Renal cortical epithelial cell (primary cell): Measurements from ENCODE around the gene HTR1A. TPM values are rescaled to one million over a fixed set of nuclear protein-coding genes. Genes with fewer than 3 reads are reported as not detected.
A peak's percentile ranks its signal among the peaks of the same experiment; 100 is the strongest.

Experiments used
- DNase-seq: peaks from one replicate; pipeline ENCODE4 v3.0.0-alpha.2; 2011; ENCODE audit warnings: low read depth
- total RNA-seq: library from RNA; depleted of rRNA; stranded (reverse); fragments of >200 nt; gene quantifications from 2 replicates; pipeline ENCODE4 v1.2.3, GENCODE V29; 2014

HTR1A gene
- 0.35 TPM in 1 of 2 replicates, not detected in the other for total RNA-seq

GRCh38 chr5:63962279-63962678 lies at the start of gene HTR1A:
Gene HTR1A (minus strand): TSS chr5:63962445. CDS start chr5:63961719, 726 bp downstream.
- DNase-seq: no peak

DNA sequence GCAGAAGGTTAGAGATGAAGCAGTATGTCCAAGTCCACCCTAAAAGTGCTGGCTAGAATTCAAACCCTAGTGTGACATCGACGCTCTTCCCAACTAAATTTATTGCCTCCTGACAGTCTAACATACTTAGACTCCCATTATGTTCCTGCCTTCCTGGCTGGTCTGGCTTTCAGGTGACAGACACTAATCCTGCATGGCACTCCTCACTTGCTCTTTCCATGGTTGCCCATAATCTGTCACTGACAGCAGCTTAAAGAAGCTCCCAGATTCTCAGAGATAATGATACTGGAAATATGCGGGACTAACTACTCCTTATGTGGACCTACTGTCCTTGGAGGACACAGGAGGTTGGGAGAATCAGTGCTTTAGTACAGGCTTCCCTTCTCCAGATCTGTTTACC lies 41.7 kb upstream of the HTR1A start:
- DNase-seq: no peak

DNA sequence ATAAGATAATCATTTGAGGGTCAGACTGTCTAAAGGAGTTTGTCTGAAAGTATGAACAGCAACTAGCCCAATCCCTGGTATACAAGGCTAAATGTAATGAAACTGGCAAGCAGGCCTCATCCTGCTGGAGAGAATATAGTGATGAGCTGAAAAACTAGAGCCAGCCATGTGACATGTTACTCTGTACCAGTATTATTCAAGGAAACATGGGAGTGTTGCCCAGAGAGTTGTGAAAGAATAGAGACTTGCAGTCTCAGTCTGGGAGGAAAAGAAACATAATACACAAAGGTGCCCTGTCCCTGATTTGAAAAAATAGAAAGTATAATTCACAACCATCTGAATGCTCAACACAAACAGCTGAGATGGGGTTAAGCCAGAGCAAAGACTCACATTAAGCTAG lies 37.9 kb upstream of the HTR1A start:
- no peak for DNase-seq

- DNase-seq: no peak
Measured at GRCh38 chr5:63987053-63987452, 24.8 kb upstream of the HTR1A start.

DNA sequence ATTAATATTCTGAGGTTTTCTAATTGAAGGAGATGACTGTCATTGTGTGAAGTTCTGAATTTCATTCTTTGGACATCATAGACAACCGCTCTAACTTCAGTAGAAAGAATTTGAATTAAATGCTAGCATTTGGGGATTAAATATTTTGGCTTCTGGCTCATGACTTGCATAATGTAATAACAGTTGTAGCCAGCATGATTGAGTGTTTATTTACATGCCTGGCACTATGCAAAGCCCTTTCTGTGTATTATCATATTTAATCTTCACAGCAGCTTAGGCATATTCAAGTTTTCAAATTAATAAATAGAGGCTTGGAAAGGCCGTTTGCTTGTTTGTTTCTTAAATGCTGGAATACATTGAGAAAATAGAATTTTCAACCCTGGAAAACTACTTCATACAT lies 19.6 kb upstream of the HTR1A start:
- no peak for DNase-seq

GRCh38 chr5:63963926-63964325 lies 1.7 kb upstream of the HTR1A start:
- no peak for DNase-seq

DNA sequence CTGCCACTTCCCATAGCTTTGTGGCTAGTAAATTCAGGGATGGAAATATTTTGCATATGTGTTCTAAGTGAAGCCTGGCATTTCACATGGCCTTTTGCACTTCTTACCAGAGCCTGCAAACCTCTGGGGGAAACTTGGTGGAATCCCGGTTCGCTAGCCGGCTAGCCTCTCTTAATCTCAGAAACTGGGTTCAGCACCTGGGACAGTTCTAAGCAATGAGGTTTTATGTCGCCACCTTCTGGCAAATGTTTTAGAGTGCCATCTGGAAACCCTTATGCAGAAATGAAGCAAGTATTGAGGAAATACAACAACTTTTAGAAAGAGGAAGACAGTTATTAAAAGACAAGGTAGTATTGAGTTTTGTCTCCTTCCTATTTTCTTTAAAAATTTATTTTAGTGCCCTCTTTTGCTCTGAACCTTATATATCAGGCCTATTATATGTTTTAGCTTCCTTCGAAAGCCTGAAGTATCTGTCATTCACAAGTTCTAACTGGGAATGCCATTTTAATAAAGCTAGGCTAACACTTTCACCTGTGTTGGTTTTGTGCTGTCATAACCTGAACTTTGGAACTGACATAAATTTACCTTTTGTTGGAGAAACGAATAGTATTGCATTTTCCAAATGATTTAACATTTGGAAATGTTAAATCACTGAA lies 963 bp upstream of the HTR1A start:
- DNase-seq: peak; percentile 72

DNA sequence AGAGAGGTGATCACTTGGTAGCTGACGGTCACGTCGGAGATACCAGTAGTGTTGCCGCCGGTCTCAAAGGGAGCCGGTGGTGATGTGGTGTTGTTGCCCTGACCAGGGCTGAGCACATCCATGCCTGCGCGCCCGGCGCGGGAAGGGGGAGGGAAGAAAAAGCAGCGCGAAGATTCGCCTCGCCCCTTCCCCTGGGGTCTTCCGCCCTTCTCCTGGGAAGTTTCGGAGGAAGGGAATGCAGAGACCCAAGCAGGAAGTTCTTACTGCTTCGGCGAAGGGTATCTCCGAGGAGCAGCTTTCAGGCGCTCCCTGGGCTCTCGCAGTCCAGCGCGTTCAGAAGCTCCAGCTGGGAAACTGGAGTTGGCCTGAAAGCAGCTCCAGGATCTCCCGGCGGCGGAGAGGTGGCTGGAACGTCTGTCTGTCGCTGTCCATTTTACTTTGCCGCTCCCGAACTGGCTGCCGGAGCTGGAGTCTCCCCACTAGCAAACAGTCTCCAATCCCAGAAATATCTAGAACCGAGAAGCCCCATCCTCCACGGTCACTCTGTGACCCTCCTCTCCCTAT lies 565 bp downstream of the HTR1A start:
- DNase-seq: no peak

DNA sequence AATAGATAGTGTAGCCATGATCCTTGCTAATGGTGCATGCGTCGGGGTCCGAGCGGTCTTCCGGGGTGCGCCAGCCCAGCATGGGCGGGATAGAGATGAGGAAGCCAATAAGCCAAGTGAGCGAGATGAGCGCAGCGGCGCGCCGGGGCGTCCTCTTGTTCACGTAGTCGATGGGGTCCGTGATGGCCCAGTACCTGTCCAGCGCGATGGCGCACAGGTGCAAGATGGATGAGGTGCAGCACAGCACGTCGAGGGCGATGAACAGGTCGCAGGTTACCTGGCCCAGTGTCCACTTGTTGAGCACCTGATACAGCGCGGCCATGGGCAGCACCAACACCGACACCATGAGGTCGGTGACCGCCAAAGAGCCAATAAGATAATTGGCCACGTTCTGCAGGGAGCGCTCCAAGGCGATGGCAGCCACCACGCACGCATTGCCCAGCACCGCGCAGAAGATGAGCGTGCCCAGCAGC lies 1.1 kb downstream of the HTR1A start:
- DNase-seq: no peak

- no peak for DNase-seq
Measured at GRCh38 chr5:63960646-63961045, 1.6 kb downstream of the HTR1A start.

- DNase-seq: no peak
Measured at GRCh38 chr5:63959177-63959982, 2.9 kb downstream of the HTR1A start.

DNA sequence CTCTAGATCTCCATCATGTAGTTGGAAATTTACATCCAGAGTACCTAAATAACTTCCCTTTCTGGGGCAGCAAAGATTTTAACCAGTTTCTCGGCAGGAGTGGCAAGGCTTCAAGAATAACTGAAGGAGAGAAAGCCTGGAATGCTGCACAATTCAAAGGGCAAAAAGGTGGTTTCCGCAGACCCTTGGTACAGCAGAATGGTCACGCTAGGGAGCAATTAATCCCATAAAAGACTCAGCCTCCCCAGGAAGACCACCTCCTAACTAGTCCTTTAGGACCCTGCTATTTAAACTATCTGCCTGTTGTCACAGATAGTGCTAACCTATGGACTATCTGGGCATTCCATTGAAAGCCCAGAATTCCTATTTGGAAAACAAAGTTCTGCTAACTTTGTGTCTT lies 3.6 kb downstream of the HTR1A start:
- no peak for DNase-seq

GRCh38 chr5:63957617-63958016 lies 4.6 kb downstream of the HTR1A start:
- DNase-seq: no peak

- DNase-seq: no peak
Measured at GRCh38 chr5:63953217-63953616, 9.0 kb downstream of the HTR1A start.

GRCh38 chr5:63935103-63935502 lies 27.1 kb downstream of the HTR1A start:
- no peak for DNase-seq

- DNase-seq: no peak
Measured at GRCh38 chr5:63931836-63932235, 30.4 kb downstream of the HTR1A start.

- DNase-seq: no peak
Measured at GRCh38 chr5:63928451-63928850, 33.8 kb downstream of the HTR1A start.

DNA sequence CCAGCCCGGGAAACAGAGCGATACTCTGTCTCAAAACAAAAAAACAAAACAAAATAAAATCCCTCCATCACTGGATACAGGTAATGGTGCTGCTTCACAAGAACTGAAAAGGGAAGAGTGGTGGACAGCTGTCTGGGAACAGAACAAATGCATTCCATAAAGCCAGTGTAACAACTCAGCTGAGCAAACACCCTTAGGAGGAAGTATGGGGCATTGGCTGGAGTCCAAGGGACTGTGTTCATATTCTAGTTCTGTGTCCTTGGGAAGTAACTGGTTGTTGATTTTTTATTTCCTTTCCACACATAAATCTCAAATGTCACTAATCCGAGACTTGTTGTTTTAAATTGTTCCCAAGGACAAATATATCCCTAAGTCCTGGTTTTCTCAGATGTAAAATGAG lies 38.3 kb downstream of the HTR1A start:
- peak; percentile 9 for DNase-seq

DNA sequence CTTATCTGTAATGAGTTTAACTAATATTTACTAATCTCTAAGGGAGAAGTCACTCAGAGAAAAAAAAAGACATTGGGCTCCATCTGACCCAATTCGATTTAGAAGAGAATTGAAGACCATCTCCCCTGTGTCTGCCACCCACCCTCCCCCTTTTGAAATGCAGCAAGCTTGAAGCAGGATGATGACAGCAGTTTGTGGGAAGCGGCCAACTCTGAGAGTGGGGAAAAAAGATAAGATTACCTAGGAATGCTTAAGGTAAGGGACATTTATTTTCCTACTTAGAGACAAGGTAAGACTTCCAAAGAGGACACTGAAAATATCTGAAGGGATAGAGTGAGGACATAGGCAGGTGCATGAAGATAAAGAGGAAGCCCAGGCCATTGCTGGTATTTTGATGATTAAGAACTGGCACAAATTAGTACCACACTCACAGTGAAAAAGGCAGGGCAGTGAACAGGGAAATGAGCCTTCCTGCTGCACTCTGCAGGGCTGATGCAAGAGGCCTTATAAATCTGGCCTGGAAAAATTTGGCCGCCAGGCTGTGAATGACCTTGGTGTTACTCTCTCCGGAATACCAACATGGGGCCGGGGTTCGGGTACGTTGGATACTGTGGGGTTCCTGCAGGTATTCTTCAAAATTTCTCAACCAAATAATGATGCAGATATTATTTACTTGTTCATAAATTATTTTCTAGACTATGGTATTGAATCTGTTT lies 42.3 kb downstream of the HTR1A start:
- no peak for DNase-seq

- DNase-seq: peak; percentile 22
Measured at GRCh38 chr5:63916786-63917185, 45.5 kb downstream of the HTR1A start.

DNA sequence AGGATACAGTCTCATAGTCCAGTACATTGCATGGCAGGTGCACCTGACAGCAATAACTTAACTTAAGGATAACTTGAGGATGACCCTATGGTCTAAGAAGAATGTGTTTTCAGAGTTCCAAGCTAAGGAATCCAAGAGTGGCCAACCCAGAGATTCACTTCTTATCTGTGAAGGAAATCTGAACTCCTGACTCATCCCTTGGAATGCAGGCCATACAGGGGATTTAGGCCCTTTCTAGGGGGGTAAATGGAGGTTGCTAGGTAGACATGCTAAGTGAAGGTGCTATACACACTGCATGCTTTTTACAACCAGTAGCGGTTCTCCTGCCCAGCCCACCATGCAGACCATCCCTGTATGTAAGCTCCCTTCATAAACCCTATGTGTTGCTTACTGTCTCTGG lies 50.4 kb downstream of the HTR1A start:
- no peak for DNase-seq
